Hippocampal formation (tissue), 2 donors: ENCODE measurements around the gene ETV7.
A peak's percentile ranks its signal among the peaks of the same experiment; 100 is the strongest.
"Not testable (repeated sequence)": the region's sequence is repeated elsewhere in the genome, so short reads cannot be mapped to it uniquely, and the experiment has no call there.

ENCODE experiments used
- DNase-seq, 2 donors: peaks; one replicate each; lab custom pipeline; 2025; lab: John Stamatoyannopoulos, UW

ETV7 gene

GRCh38 chr6:36387440-36388303, at the start of gene ETV7:
Gene ETV7, minus strand, starts transcription at chr6:36387669. Its CDS starts 128 bp downstream, at chr6:36387541.
- no peak for DNase-seq

DNA sequence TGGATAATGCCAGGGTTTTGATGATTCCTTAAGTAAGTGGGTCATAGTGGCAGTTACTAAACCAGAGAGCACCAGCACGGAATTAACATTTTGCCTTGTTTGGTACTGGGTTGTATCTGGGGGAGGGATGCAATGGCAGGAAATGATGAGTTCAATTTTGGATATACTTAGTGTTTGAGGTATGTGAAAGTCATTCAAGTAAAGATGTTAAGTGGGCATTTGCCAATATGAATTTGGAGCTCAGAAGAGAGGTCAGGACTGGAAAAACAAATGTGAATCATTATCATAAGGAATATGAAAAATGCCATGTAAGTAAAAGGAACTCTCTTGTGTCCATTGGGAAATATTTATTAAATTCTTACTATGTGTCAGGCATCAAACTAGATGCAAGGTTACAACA, 49.0 kb upstream of the ETV7 start:
- DNase-seq, result no peak

DNA sequence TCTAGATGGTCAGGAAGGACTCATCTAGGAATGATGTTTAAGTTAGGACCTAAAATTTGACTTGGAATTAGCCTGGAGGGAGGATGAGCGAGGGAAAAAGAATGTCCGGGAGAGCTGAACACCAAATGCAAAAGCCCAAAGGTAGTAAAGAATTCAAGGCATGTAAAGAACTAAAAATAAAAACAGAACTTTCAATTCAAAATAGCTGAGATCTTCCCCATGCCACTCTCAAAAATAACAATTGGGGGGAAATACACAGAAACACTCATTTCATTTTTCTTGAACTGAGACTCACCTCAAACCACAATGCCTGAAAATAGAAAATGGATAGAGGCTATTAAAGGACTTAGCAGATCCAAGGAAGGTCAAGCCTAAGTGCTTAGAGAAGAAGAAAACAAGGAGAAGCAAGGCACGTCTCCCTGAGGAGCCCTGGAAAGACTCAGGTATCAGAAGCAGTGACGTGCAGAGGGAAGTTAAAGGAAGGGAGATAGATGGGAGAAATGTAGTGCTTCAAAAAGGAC, 44.7 kb upstream of the ETV7 start:
- no peak for DNase-seq

GRCh38 chr6:36431197-36431596, 43.7 kb upstream of the ETV7 start:
- DNase-seq, result no peak

GRCh38 chr6:36430351-36430750, 42.9 kb upstream of the ETV7 start:
- DNase-seq, result no peak

GRCh38 chr6:36428911-36429310, 41.4 kb upstream of the ETV7 start:
- DNase-seq, result no peak

GRCh38 chr6:36426622-36427021, 39.2 kb upstream of the ETV7 start:
- DNase-seq, result no peak

DNA sequence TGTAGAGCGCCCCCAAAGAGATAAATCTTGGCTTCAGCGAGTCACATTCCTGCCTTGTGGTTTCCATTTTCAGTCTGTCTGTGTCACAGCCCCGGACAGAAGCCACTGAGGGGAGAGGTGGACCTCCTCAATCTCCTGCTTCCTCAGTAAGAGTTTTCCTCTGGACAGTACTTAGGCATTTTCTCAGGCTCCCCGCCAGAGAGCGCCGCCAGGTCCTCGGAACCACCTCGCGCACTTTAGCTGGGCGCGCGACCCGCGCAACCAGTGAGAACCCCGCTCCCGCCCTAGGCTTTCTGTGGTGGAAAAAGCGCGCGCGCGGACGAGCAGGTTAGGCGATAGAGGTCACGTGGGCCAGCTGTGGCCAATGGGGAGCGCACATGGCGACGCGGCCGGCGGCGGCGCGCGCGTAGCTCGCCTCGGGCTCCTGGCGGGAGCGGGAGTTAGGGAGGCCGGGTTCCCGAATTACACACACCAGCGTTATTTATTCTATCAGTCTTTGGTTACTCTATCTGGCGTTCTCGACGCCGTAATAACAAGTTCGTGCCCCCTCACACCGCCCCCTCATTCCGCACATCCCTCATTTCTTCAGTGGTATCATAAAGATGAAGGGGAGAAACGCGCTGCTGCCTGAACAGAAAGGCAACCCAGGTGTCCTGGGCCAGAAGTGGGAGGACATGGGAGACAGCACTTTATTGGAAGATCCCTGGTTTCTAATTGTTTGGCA, 35.8 kb upstream of the ETV7 start:
- DNase-seq, result peak; percentile 94 to 96

- DNase-seq, result no peak
Observed at GRCh38 chr6:36422714-36423100, 35.2 kb upstream of the ETV7 start.

DNA sequence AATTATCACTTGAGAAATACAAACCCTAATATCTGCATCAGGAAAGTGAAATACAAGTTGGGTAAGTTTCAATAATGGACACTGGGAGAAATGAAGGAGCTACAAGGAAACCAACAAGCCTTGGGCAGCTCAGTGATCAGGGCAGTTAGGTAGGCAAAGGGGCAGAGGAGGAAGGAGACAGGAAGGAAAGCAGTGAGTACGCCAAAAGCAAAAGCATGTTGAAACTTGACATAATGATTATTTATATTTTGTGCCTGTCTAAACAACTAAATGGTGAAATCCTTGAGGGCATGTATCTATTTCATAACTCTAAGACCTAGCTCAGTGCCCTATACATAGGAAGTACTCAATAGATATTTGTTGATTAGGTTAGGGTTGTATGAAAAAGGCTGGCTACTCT, 31.8 kb upstream of the ETV7 start:
- no peak for DNase-seq

DNA sequence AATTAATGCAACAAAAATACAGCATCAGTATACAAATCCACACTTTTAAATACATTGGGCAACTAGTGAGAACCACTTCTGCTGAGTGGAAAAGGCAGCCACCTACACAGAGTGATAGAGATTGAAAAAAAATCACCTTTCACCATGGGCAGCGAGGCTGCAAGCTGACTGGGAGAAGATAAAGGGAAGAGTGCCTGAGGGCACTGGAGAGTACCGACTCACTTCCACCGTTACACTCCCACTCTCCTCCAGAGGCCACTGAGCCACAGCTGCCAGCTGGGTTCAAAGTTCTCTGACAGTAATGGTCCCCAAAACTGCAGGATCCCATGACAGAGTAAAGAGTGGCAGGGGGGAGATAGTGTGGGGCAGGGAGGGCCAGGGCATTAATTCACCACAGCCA, 31.1 kb upstream of the ETV7 start:
- no peak for DNase-seq

GRCh38 chr6:36414481-36414880, 27.0 kb upstream of the ETV7 start:
- no peak for DNase-seq

- no peak for DNase-seq
Observed at GRCh38 chr6:36413489-36414480, 26.3 kb upstream of the ETV7 start.

GRCh38 chr6:36409718-36410117, 22.2 kb upstream of the ETV7 start:
- DNase-seq, result not testable (repeated sequence)

DNA sequence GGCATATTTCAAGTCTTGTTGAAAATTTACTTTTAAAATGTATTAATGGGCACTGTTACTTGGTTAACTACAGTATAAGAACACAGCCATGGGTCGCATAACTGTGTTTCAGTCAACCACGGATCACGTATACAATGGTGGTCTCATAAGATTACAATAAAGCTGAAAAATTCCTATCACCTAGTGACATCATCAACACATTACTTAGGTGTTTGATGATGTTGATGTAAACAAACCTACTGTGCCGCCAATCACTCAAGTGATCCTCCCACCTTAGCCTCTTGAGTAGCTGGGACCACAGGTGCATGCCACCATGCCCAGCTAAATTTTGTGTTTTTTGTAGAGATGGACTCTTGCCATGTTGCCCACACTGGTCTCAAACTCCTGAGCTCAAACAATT, 16.7 kb upstream of the ETV7 start:
- DNase-seq, result no peak

DNA sequence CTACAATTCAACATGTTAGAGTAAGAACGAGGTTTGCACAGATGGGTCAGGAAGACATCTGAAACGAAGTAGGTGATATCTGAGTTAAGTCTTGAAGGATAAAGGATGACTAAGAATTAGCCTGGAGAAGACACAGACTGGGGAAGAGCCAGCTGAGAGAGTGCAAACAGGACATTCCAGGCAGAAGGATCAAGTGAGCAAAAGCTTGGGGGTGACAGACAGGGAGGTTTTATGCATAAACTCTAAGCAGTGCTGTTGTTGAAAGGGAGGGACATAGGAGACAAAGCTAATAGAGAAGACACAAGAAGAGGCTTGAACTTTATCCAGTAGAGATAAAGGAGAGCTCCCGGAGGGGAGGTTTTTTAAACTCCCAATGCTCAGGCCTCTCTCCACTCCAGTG, 15.0 kb upstream of the ETV7 start:
- DNase-seq, result no peak

DNA sequence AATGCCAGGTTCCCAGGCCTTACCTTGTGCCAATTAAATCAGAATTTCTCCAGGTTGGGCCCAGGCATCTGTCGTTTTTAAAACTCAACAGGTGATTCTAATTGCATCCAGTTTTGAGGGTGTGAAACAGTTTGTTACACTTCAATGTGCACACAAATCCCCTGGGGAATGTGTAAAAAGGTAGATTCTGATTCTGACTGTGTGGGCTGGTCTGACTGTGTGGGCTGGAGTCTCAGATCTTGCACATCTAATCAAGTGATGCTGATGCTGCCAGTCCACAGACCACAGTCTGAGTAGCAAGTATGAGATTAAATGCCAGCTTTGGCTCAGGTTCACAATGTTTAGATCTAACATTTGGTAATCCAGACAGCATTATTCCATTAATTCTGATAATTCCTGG, 12.5 kb upstream of the ETV7 start:
- no peak for DNase-seq

DNA sequence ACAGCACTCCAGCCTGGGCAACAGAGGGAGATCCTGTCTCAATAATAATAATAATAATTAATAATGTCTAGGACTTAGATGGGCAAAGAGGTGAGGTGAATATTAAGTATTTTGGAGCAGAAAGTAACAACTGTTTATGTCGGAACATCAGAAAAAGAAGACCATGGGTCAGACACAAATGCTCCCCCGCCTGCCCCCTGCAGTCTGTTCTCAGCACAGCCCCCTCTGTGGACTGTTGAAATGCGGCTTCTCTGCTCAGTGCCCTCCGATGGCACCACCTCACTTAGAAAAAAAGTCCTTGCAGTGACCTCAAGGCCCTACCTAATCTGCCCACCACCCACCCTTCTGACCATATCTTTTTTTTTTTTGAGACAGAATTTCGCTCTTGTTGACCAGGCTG, 5.2 kb upstream of the ETV7 start:
- DNase-seq, result no peak

DNA sequence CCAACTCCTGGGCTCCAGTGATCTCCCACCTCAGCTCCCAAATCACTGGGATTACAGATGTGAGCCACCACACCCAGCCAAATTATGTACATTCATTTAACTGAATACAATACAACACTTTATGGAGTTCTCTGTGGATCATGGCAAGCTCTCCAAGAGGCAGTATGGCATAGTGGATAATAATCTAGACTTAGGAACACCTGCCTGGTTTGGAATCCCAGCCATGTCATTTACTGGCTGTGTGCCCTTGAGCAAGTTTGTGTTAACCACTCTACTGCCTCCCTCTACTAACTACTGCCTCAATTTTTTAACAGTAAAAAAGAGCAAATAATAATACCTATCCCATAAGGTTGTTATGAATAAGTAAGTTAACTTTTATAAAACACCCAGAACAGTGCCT, 1.9 kb upstream of the ETV7 start:
- no peak for DNase-seq

- no peak for DNase-seq
Observed at GRCh38 chr6:36386495-36387439, 702 bp downstream of the ETV7 start.

- no peak for DNase-seq
Observed at GRCh38 chr6:36384095-36384494, 3.4 kb downstream of the ETV7 start.
